Sciatic nerve (tissue), 2 donors: ENCODE measurements around the gene MYO5A. TPM values are rescaled to one million over a fixed set of nuclear protein-coding genes. Genes with fewer than 3 reads are reported as not detected.

Experiments
- ATAC-seq: fragments of 200-7000 bp; cut with Tn5 transposase; one replicate; pipeline ENCODE4 v1.9.1; 2020; ENCODE audit warnings: mild to moderate bottlenecking, moderate library complexity
- DNase-seq: peaks from one replicate; pipeline ENCODE4 v3.0.0-alpha.2; 2020; ENCODE audit warnings: low spot score
- intact Hi-C: fragments of 100-400 bp; cut with DNase I; formaldehyde crosslinking; loops from one replicate; pipeline ENCODE4 v1.14.2; 2022
- microRNA-seq: library from miRNA; unstranded; fragments of <30 nt; microRNA quantifications from one replicate; pipeline ENCODE4 v1.2.0, GENCODE V29; 2020
- total RNA-seq: library from RNA; stranded (reverse); fragmentation: NEBNext Ultra II Directional; extraction: Animal tissue kit (Norgen Biotek cat#: 25700); gene quantifications from one replicate; pipeline ENCODE4 v1.2.1, GENCODE V29; 2021
- donor health status: DM: no; HTN: no; CAD: no.
- donor health status: DM: no; HTN: no; CAD: no.

Gene MYO5A
- total RNA-seq, 1 donor from 2014 or later = 30.2 TPM

GRCh38 chr15:52258461-52258860 lies 270.2 kb downstream of the MYO5A start:
- ATAC-seq (no peak), DNase-seq (no peak)
- intact Hi-C loops = loop anchor here (5.0 kb wide), 1 partner anchor 479 kb away; no protein-coding TSS in a partner anchor

GRCh38 chr15:52257734-52258062 lies 271.0 kb downstream of the MYO5A start:
- intact Hi-C loops = loop anchor here (5.0 kb wide), 1 partner anchor 480 kb away; no protein-coding TSS in a partner anchor
- DNase-seq (no peak), ATAC-seq (no peak)

Small RNA genes within 50 kb of the gene (microRNA-seq; reads per million reads assigned to microRNA genes)
- not detected for gene MIR1266

Other genes starting within 250 kb of the MYO5A start
- 16.3 TPM for gene MYO5C, start 233.1 kb downstream of the MYO5A start, total RNA-seq
- gene ARPP19, start 40.1 kb upstream of the MYO5A start, total RNA-seq = 191 TPM
- gene ATOSA, start 150.5 kb upstream of the MYO5A start, total RNA-seq = 39.3 TPM